SW 1271 (cell line): ENCODE results near the gene PCDH9.

ENCODE experiments used
- DNase-seq, 2 experiments: peaks; one replicate each; lab custom pipeline; 2025; lab: John Stamatoyannopoulos, UW

PCDH9 gene

GRCh38 chr13:66520511-66521355, 709.4 kb downstream of the PCDH9 start:
- DNase-seq, result no peak

- DNase-seq, result no peak
Observed at GRCh38 chr13:66519259-66519658, 710.9 kb downstream of the PCDH9 start.

- no peak for DNase-seq
Observed at GRCh38 chr13:66518068-66518467, 712.1 kb downstream of the PCDH9 start.

- no peak for DNase-seq
Observed at GRCh38 chr13:66513728-66514127, 716.4 kb downstream of the PCDH9 start.

GRCh38 chr13:66509175-66509574, 721.0 kb downstream of the PCDH9 start:
- no peak for DNase-seq

- no peak for DNase-seq
Observed at GRCh38 chr13:66508153-66508909, 721.8 kb downstream of the PCDH9 start.

GRCh38 chr13:66506979-66507378, 723.2 kb downstream of the PCDH9 start:
- DNase-seq, result no peak

GRCh38 chr13:66506051-66506777, 723.9 kb downstream of the PCDH9 start:
- no peak for DNase-seq

- DNase-seq, result no peak
Observed at GRCh38 chr13:66503890-66504289, 726.2 kb downstream of the PCDH9 start.

- no peak for DNase-seq
Observed at GRCh38 chr13:66501181-66501580, 729.0 kb downstream of the PCDH9 start.

- DNase-seq, result no peak
Observed at GRCh38 chr13:66492479-66492878, 737.7 kb downstream of the PCDH9 start.

- DNase-seq, result no peak
Observed at GRCh38 chr13:66491251-66491650, 738.9 kb downstream of the PCDH9 start.

GRCh38 chr13:66489586-66489985, 740.5 kb downstream of the PCDH9 start:
- DNase-seq, result no peak

- no peak for DNase-seq
Observed at GRCh38 chr13:66489172-66489571, 741.0 kb downstream of the PCDH9 start.

GRCh38 chr13:66483712-66484111, 746.4 kb downstream of the PCDH9 start:
- no peak for DNase-seq

- DNase-seq, result no peak
Observed at GRCh38 chr13:66482836-66483235, 747.3 kb downstream of the PCDH9 start.

GRCh38 chr13:66477816-66478215, 752.3 kb downstream of the PCDH9 start:
- DNase-seq, result no peak

- DNase-seq, result no peak
Observed at GRCh38 chr13:66475061-66475460, 755.1 kb downstream of the PCDH9 start.

GRCh38 chr13:66469745-66470144, 760.4 kb downstream of the PCDH9 start:
- no peak for DNase-seq

- no peak for DNase-seq
Observed at GRCh38 chr13:66468656-66469055, 761.5 kb downstream of the PCDH9 start.

GRCh38 chr13:66462187-66462586, 767.9 kb downstream of the PCDH9 start:
- DNase-seq, result no peak

- DNase-seq, result no peak
Observed at GRCh38 chr13:66461021-66461420, 769.1 kb downstream of the PCDH9 start.

GRCh38 chr13:66459634-66460033, 770.5 kb downstream of the PCDH9 start:
- DNase-seq, result no peak
